T-cell (primary cell): ENCODE measurements around the gene TRMT11. TPM values are rescaled to one million over a fixed set of nuclear protein-coding genes. Genes with fewer than 3 reads are reported as not detected.

Experiments used
- ATAC-seq, 4 experiments: fragments of 200-7000 bp in 3 of 4; fragments of 150-1000 bp in 1 of 4; cut with Tn5 transposase; replicated peaks in 1 of 4; 1 replicate in 3 of 4; 2 replicates in 1 of 4; pipeline ENCODE4 v1.10.0; 2021; ENCODE audit warnings: moderate library complexity in 3 of 4, mild to moderate bottlenecking in 2 of 4, moderate number of reproducible peaks in 1 of 4
- CTCF ChIA-PET, 2 donors: fragments of 300-600 bp; sonication (Branson Sonifier 250); formaldehyde crosslinking; loops; one replicate each; lab custom pipeline; 2022; ENCODE audit warnings: antibody characterized with exemption in 2 of 2; lab: Charles Lee
- POLR2A ChIA-PET, 2 donors: fragments of 300-600 bp; sonication (Branson Sonifier 250); formaldehyde crosslinking; loops; one replicate each; lab custom pipeline; 2022; ENCODE audit warnings: antibody characterized with exemption in 2 of 2; lab: Charles Lee
- DNase-seq, 35 experiments: peaks; one replicate each; pipeline versions ENCODE4 v3.0.0 to v3.0.0-alpha.2; 2013 to 2023
- H3K27ac ChIP-seq: one replicate; pipeline ENCODE4 v1.5.1; 2013; ENCODE audit warnings: low read length
- H3K27me3 ChIP-seq, 2 experiments: replicated peaks in 1 of 2; 1 replicate in 1 of 2; 2 replicates in 1 of 2; pipeline versions ENCODE4 v1.6.1 to v1.7.0; 2013; ENCODE audit warnings: low read length in 1 of 2, mixed read lengths in 1 of 2; ENCODE audit not compliant: control insufficient read depth in 2 of 2, insufficient read depth in 2 of 2; ENCODE audit errors: extremely low read depth in 1 of 2
- H3K36me3 ChIP-seq, 2 donors: 1 replicate in 1 of 2; 2 replicates in 1 of 2; pipeline versions ENCODE4 v1.6.1 to v1.7.0; 2013; ENCODE audit warnings: low read length in 1 of 2; ENCODE audit not compliant: control insufficient read depth in 2 of 2, insufficient read depth in 1 of 2; ENCODE audit errors: extremely low read depth in 1 of 2
- H3K4me1 ChIP-seq, 2 experiments: 1 replicate in 1 of 2; 2 replicates in 1 of 2; pipeline versions ENCODE4 v1.6.1 to v1.7.0; 2013; ENCODE audit warnings: low read length in 2 of 2, mixed read lengths in 1 of 2; ENCODE audit not compliant: insufficient read depth in 2 of 2, control insufficient read depth in 1 of 2; ENCODE audit errors: extremely low read depth in 1 of 2
- H3K4me3 ChIP-seq, 2 donors: 1 replicate in 1 of 2; 2 replicates in 1 of 2; pipeline versions ENCODE4 v1.5.1 to v1.7.0; 2013; ENCODE audit warnings: mild to moderate bottlenecking in 2 of 2, low read length in 1 of 2, moderate library complexity in 1 of 2; ENCODE audit not compliant: control insufficient read depth in 1 of 2; ENCODE audit errors: extremely low read depth in 1 of 2
- H3K9me3 ChIP-seq: 2 replicates; pipeline ENCODE4 v1.7.0; 2013
- H3K27ac Mint-ChIP-seq, 2 donors: one replicate each; pipeline ENCODE4 v1.8.0; 2020 to 2021; ENCODE audit warnings: mild to moderate bottlenecking in 2 of 2, mixed read lengths in 2 of 2
- H3K27me3 Mint-ChIP-seq, 2 donors: one replicate each; pipeline ENCODE4 v1.8.0; 2021 to 2022; ENCODE audit warnings: mixed read lengths in 2 of 2
- H3K36me3 Mint-ChIP-seq: one replicate; pipeline ENCODE4 v1.8.0; 2021; ENCODE audit warnings: mixed read lengths
- H3K4me1 Mint-ChIP-seq, 3 donors: one replicate each; pipeline ENCODE4 v1.8.0; 2020 to 2022; ENCODE audit warnings: mixed read lengths in 3 of 3, mild to moderate bottlenecking in 1 of 3
- H3K4me3 Mint-ChIP-seq, 3 donors: one replicate each; pipeline ENCODE4 v1.8.0; 2020 to 2022; ENCODE audit warnings: mild to moderate bottlenecking in 3 of 3, mixed read lengths in 3 of 3, moderate library complexity in 3 of 3
- H3K9me3 Mint-ChIP-seq, 3 donors: one replicate each; pipeline ENCODE4 v1.8.0; 2020 to 2022; ENCODE audit warnings: mixed read lengths in 3 of 3
- WGBS: methylation state at CpG from one replicate; pipeline ENCODE4 v1.1.5; 2013; ENCODE audit warnings: missing lambda C conversion rate; ENCODE audit not compliant: insufficient coverage; 5-methylcytosine and 5-hydroxymethylcytosine counted together
- total RNA-seq, 35 experiments: library from RNA in 6 of 35; stranded (reverse) in 6 of 35; fragments of 120-200 nt in 1 of 35; gene quantifications; one replicate each; pipeline versions ENCODE4 v1.2.1 to v1.2.4 and lab custom pipeline; 2013 to 2026

TRMT11 gene
- total RNA-seq, 5 donors from 2014 or later (not counting 1 experiment from before 2014, with no cell fraction given): 14.2 to 30.3 (median 21.6) TPM

GRCh38 chr6:126066053-126067048, 80.0 kb downstream of the TRMT11 start:
- Mint-ChIP-seq H3K4me3 (no peak overlapping the region), H3K4me1 (no peaks in the 10 kb centered on the region), H3K9me3 (no peaks in the 10 kb centered on the region), H3K27ac (no peak overlapping the region), H3K27me3 (no peaks in the 10 kb centered on the region), H3K36me3 (peaks cover 63% of the 10 kb centered on the region)
- Histone ChIP-seq H3K9me3 (no peaks in the 10 kb centered on the region), H3K36me3 (no peaks in the 10 kb centered on the region), H3K4me1 (no peaks in the 10 kb centered on the region), H3K27ac (no peak overlapping the region), H3K4me3 (no peak overlapping the region), H3K27me3 (no peaks in the 10 kb centered on the region)
- DNase-seq (no peak), ATAC-seq (no peak)
- ChIA-PET POLR2A (no interaction called here), CTCF (no interaction called here)
- WGBS: 94% methylated on average over 2 of the region's 12 CpGs

- Mint-ChIP-seq H3K4me1 (no peaks in the 10 kb centered on the region), H3K9me3 (no peaks in the 10 kb centered on the region), H3K27ac (no peak overlapping the region), H3K27me3 (no peaks in the 10 kb centered on the region), H3K36me3 (peaks cover 65% of the 10 kb centered on the region), H3K4me3 (no peak overlapping the region)
- Histone ChIP-seq H3K4me1 (no peaks in the 10 kb centered on the region), H3K36me3 (no peaks in the 10 kb centered on the region), H3K4me3 (no peak overlapping the region), H3K9me3 (no peaks in the 10 kb centered on the region), H3K27ac (no peak overlapping the region), H3K27me3 (no peaks in the 10 kb centered on the region)
- CTCF ChIA-PET: no interaction called here
- POLR2A ChIA-PET: no interaction called here
- no CpG with 5 or more reads among the region's 3 CpGs for WGBS
- ATAC-seq (no peak), DNase-seq (no peak)
Observed at GRCh38 chr6:126067073-126067472, 80.7 kb downstream of the TRMT11 start.

GRCh38 chr6:126069449-126069848, 83.1 kb downstream of the TRMT11 start:
- ChIA-PET POLR2A (no interaction called here), CTCF (no interaction called here)
- Mint-ChIP-seq H3K27me3 (no peaks in the 10 kb centered on the region), H3K27ac (no peak overlapping the region), H3K36me3 (peaks cover 63% of the 10 kb centered on the region), H3K9me3 (no peaks in the 10 kb centered on the region), H3K4me3 (no peak overlapping the region), H3K4me1 (no peaks in the 10 kb centered on the region)
- Histone ChIP-seq H3K4me1 (no peaks in the 10 kb centered on the region), H3K4me3 (no peak overlapping the region), H3K9me3 (no peaks in the 10 kb centered on the region), H3K27me3 (no peaks in the 10 kb centered on the region), H3K36me3 (no peaks in the 10 kb centered on the region), H3K27ac (no peak overlapping the region)
- WGBS: 98% methylated on average over 5 of the region's 6 CpGs
- DNase-seq: no peak
- no peak for ATAC-seq

- H3K36me3 ChIP-seq: no peaks in the 10 kb centered on the region
- H3K4me3 ChIP-seq: no peak overlapping the region
- H3K27me3 ChIP-seq: no peaks in the 10 kb centered on the region
- no peaks in the 10 kb centered on the region for H3K4me1 ChIP-seq
- no peaks in the 10 kb centered on the region for H3K27me3 Mint-ChIP-seq
- H3K36me3 Mint-ChIP-seq: peaks cover 49% of the 10 kb centered on the region
- H3K9me3 Mint-ChIP-seq: no peaks in the 10 kb centered on the region
- H3K27ac ChIP-seq: no peak overlapping the region
- H3K4me3 Mint-ChIP-seq: no peak overlapping the region
- H3K9me3 ChIP-seq: no peaks in the 10 kb centered on the region
- ATAC-seq (no peak), DNase-seq (no peak)
- H3K27ac Mint-ChIP-seq: no peak overlapping the region
- no peaks in the 10 kb centered on the region for H3K4me1 Mint-ChIP-seq
- WGBS: no CpG with 5 or more reads among the region's 7 CpGs
- ChIA-PET CTCF (no interaction called here), POLR2A (interaction anchor here (0.6 kb wide), 2 partner anchors 17 to 90 kb away, joined by 4 to 5 read pairs; no protein-coding TSS in a partner anchor)
Observed at GRCh38 chr6:126071000-126071647, 84.8 kb downstream of the TRMT11 start.

- Histone ChIP-seq H3K4me3 (no peak overlapping the region), H3K27me3 (no peaks in the 10 kb centered on the region), H3K27ac (no peak overlapping the region), H3K36me3 (no peaks in the 10 kb centered on the region), H3K4me1 (no peaks in the 10 kb centered on the region), H3K9me3 (no peaks in the 10 kb centered on the region)
- H3K27ac Mint-ChIP-seq: no peak overlapping the region
- no peaks in the 10 kb centered on the region for H3K27me3 Mint-ChIP-seq
- no peak overlapping the region for H3K4me3 Mint-ChIP-seq
- H3K9me3 Mint-ChIP-seq: no peaks in the 10 kb centered on the region
- POLR2A ChIA-PET: interaction anchor here (0.6 kb wide), 2 partner anchors 18 to 89 kb away, joined by 4 to 5 read pairs; no protein-coding TSS in a partner anchor
- no peaks in the 10 kb centered on the region for H3K4me1 Mint-ChIP-seq
- peaks cover 48% of the 10 kb centered on the region for H3K36me3 Mint-ChIP-seq
- CTCF ChIA-PET: no interaction called here
- WGBS: no CpG with 5 or more reads among the region's 3 CpGs
- ATAC-seq (no peak), DNase-seq (no peak)
Observed at GRCh38 chr6:126072172-126072571, 85.8 kb downstream of the TRMT11 start.

- H3K9me3 Mint-ChIP-seq: no peaks in the 10 kb centered on the region
- no peaks in the 10 kb centered on the region for H3K27me3 Mint-ChIP-seq
- no peak overlapping the region for H3K4me3 ChIP-seq
Observed at GRCh38 chr6:126072834-126073233, 86.5 kb downstream of the TRMT11 start.

More at GRCh38 chr6:126072834-126073233, 86.5 kb downstream of the TRMT11 start:
- ATAC-seq (no peak), DNase-seq (no peak)
- Mint-ChIP-seq H3K4me3 (no peak overlapping the region), H3K27ac (no peak overlapping the region), H3K4me1 (no peaks in the 10 kb centered on the region), H3K36me3 (peaks cover 54% of the 10 kb centered on the region)
- Histone ChIP-seq H3K36me3 (no peaks in the 10 kb centered on the region), H3K9me3 (no peaks in the 10 kb centered on the region), H3K4me1 (no peaks in the 10 kb centered on the region), H3K27me3 (no peaks in the 10 kb centered on the region), H3K27ac (no peak overlapping the region)
- CTCF ChIA-PET: no interaction called here
- POLR2A ChIA-PET: no interaction called here
- no CpG with 5 or more reads among the region's 2 CpGs for WGBS
